ENCODE measurements around the gene RABGEF1. TPM values are rescaled to one million over a fixed set of nuclear protein-coding genes. Genes with fewer than 3 reads are reported as not detected.

RABGEF1 gene
- total and polyA plus RNA-seq, 9 of the 15 experiments (the other 6 are each of a cell fraction or from before 2014, with no cell fraction given) = 7.0 to 29.3 (median 20.5) TPM

- no peak for TF ChIP-seq MGA (IDR thresholded peaks at IDR 0.05)
- no peak for TF ChIP-seq SMARCE1 (IDR thresholded peaks at IDR 0.05)
- no peak for TF ChIP-seq ZFP36 (IDR thresholded peaks at IDR 0.05; ENCODE audit: low read depth, low read length, partially characterized antibody)
- TF ChIP-seq CAMTA2 (CRISPR knock-in tag; conservative IDR thresholded peaks at IDR 0.05) = no peak
- no peak for TF ChIP-seq STAT5B (CRISPR knock-in tag; IDR thresholded peaks at IDR 0.05)
- no peak for TF ChIP-seq IRF2 (CRISPR knock-in tag; IDR thresholded peaks at IDR 0.05)
- no peak for TF ChIP-seq ZNF695 (CRISPR knock-in tag; IDR thresholded peaks at IDR 0.05)
- no peak for TF ChIP-seq EP300 (IDR thresholded peaks at IDR 0.05; ENCODE audit: low read length)
- no peak for TF ChIP-seq FOSL1 (tag; conservative IDR thresholded peaks at IDR 0.05)
Measured at GRCh38 chr7:66824041-66824440, 83.5 kb downstream of the RABGEF1 start (continued).
